Measurements from ENCODE around the gene SLC44A5. TPM values are rescaled to one million over a fixed set of nuclear protein-coding genes. Genes with fewer than 3 reads are reported as not detected.
"Not testable (repeated sequence)": the region's sequence is repeated elsewhere in the genome, so short reads cannot be mapped to it uniquely, and the experiment has no call there.

Gene SLC44A5
- total RNA-seq, 1 experiment from 2014 or later = 0.11 TPM

DNA sequence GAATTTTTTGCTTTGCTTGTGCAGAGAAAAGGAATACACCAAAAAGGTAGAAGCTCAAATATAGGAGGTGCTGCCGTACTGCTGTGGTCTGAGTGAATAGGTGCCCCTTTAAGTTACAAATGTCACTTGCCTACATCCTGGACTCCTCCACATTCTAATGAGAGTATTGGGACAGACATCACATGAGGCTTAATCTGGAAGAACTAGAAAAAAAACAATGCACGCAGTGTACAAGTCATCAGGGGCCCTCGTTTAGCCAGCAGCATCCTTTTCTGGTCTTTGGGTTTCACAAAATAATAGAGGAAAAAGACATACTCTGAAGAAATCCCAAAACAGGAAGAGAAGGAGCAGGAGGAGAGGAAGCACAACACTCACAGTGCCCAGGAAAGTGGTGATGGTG lies 89.3 kb downstream of the SLC44A5 start:
- DNase-seq (ENCODE audit: low read depth) = no peak

DNA sequence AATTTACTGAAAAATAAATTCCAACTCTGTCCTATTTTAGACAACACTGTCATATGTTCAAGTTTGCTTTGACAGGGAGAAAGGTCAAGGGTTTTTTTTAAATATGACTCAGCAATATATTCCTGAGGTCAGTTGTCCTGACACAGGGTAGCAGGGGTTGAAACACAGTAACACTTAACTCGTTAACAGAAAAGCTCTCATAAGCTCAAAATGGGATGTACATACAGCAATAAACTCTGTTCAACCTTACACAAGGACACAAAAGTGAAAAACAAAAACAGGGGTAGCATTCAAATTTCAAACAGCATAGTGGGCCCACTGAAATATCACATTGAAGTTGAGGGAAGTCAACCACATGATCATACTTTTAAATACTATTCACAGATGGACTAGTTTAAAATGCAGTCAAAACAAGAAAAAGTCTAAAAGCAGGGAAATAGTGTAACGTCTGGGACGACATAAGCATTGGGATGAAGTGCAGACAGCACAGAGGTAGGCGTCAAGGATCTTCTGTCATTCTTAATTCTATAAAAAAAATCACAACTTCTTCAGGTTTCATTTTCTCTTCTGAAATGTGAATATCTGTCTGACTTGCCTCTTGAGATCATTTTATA lies 89.9 kb downstream of the SLC44A5 start:
- no peak for DNase-seq (ENCODE audit: low read depth)

DNA sequence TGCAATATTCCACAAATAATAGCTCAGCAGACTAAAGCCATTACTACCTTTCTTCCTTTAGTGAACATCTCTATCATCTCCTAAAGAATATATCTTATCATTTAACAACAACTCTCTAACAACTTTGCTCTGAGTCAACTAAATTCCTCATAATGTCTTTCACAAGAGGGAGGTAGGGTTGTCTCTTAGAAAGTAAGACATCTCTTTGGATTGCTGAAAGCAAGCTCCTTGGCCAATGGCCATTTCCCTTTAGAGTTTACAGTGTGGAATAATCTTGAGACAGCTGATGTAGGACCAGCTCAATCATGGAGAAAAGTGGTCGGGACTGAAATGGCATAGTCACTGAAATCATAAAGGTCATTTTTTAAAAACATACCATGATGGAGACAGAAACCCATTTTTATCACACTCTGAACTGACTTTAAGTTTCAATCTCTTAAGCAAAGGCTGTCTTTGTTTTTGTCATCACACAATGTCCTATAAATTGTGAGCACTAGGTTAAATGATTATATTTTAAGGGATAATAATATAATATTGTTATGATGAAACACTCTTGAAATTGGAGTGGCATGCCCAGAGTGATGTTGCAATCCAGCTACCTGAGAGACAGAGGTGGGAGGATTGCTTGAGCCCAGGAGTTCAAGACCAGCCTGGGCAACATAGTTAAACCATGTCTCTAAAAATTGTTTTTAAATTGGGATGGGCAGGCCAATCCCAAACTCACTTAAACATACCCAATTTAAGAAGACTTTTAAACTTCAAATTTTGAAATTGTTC lies 91.1 kb downstream of the SLC44A5 start:
- no peak for DNase-seq (ENCODE audit: low read depth)

DNA sequence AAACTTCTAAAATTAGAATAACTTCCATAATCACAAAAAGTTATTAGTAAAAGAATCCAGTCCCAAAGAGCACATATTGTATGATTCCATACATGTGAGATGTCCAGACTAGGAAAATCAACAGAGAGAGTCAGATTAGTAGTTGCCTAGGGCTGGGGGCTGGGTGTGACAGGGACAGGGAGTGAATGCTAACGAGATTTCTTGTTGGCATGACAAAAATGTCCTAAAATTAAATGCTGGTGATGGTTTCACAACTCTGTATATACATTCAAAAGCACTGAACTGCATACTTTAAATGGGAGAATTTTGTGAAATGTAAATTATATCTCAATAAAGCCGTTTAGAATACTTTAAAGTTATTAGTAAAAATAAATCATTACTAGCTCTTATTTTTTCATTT lies 92.2 kb downstream of the SLC44A5 start:
- no peak for DNase-seq (ENCODE audit: low read depth)

DNA sequence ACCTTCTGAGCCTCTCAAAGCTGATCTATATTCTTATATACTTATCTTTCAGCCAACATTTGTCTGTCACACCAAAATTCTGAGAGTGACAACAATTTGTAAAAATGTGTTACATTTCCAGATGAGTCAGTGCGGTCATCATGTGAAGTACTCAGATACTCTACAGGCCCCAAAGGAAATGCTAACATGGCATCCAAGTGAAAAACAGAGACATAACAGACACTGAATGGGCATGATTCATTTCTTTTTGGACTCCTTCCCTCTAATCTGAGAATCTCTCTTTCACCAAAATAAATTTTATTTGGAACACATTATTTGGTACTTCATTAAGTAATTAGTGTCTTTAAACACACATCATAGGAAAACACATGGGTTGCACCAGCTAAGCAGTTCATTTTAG lies 96.6 kb downstream of the SLC44A5 start:
- DNase-seq (ENCODE audit: low read depth) = no peak

DNA sequence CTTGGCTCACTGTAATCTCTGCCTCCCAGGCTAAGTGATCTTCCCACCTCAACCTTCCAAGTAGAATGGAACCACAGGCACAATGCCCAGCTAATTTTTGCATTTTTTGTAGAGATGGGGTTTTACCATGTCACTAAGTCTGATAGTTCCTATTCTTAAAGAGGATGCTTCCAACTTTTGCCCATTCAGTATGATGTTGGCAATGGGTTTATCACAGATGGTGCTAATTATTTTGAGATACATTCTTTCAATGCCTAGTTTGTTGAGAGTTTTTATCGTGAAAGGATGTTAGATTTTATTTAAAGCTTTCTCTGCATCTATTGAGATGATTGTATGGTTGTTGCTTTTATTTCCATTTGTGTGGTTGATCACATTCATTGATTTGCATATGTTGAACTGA lies 103.9 kb downstream of the SLC44A5 start:
- no peak for DNase-seq (ENCODE audit: low read depth)

DNA sequence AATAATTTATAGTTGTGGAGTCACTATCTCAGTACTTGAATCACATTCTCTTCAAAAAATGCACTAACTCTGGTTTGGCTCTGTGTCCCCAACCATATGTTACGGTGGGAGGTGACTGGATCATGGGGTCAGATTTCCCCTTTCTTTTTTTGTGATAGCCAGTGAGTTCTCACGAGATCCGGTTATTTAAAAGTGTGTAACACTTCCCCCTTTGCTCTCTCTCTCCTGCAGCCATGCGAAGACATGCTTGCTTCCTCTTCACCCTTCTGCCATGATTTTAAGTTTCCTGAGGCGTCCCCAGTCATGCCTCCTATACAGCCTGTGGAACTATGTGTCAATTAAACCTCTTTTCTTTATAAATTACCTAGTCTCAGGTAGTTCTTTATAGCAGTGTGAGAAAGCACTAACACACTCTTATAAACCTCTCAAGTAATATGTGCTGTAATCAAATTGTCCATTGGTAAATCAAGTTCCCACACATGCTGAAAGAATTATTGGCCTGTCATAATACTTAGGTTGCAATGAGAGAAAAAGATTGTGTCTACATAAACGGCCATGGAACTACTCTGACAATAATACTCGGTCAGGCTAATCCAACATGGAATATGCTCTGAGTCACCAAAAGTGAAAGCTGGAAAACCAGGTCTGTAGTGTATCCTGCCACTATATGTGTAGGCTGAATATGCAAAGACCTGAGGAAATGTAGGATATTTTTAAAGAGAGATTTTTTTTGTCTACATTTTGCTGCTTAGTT lies 107.5 kb downstream of the SLC44A5 start:
- no peak for DNase-seq (ENCODE audit: low read depth)

GRCh38 chr1:75502776-75503175 lies 108.1 kb downstream of the SLC44A5 start:
- DNase-seq (ENCODE audit: low read depth) = no peak

GRCh38 chr1:75501577-75502295 lies 109.2 kb downstream of the SLC44A5 start:
- no peak for DNase-seq (ENCODE audit: low read depth)

- no peak for DNase-seq (ENCODE audit: low read depth)
Measured at GRCh38 chr1:75492011-75492410, 118.9 kb downstream of the SLC44A5 start.

- no peak for DNase-seq (ENCODE audit: low read depth)
Measured at GRCh38 chr1:75487399-75487798, 123.5 kb downstream of the SLC44A5 start.

DNA sequence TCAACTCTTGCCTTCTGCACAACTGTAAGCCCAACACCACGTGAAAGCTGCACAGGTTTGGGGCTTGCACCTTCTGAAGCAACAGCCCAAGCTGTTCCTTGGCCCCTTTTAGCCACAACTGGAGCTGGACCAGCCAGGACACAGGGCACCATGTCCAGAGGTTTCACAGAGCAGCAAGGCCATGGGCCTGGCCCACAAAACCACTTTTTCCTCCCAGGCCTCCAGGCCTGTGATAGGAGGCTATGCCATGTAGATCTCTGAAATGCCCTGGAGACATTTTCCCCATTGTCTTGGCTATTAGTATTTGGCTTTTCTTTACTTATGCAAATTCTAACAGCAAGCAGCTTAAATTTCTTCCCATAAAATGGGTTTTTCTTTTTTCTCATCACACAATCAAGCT lies 126.1 kb downstream of the SLC44A5 start:
- DNase-seq (ENCODE audit: low read depth) = no peak

DNA sequence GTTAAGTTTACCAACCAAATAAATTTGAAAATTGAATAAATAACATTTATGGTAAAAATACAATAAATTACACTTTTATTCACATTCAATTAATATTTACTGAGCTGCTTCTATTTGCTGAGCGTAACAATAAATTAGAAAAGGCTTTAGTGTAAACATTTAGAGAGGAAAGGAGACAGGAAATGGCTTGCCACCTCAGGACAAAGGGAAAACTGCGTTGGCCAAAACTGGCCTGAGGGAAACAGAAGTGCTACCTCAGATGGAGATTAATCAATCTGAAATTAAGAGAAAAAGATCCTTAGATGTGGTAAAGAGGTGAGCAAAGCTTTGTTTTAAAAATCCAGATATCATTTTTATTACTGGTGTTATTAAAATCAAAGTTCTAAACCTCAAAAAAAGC lies 128.0 kb downstream of the SLC44A5 start:
- no peak for DNase-seq (ENCODE audit: low read depth)

GRCh38 chr1:75476486-75476885 lies 134.4 kb downstream of the SLC44A5 start:
- not testable (repeated sequence) for DNase-seq (ENCODE audit: low read depth)

DNA sequence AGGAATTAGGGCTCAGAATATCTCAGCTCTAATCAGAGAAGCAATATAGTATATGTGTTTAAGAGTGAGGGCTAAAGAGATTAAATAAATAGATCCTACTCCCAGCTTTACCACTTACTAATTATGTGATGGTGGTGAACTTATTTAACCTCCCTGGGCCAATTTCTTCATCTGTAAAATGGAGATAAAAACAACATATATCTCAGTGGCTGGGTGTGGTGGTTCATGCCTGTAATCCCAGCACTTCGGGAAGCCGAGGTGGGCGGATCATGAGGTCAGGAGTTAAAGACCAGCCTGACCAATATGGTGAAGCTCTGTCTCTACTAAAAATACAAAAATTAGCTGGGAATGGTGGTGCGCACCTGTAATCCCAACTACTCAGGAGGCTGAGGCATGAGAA lies 135.2 kb downstream of the SLC44A5 start:
- no peak for DNase-seq (ENCODE audit: low read depth)

DNA sequence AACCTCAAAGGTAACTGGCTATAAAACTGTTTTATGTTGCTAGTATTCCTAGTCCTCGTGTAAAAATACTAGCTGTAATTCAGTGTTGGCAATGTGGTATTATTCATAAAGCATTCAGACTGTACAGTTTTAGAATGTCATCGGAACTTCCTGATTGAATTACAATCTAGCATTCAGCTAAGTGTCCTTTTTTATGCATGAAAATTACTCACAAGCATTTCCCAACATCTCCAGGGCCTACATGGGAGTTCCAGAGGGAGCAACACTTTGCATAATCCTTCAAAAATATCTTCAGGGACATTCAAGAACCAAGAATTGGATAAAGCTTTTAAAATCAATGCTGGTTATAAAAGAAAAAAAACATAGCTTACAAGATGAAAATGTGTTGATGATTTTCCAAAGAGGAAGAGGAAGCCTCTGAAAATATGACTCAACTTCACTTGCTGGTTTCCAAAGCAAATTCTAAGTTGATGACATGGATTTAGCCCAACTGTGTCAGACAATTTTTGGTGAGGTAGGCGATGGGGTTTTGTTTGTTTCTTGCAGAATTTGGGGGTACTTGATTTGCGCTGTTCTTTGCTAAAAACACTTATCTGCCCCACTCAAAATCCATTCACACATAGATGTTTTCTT lies 137.8 kb downstream of the SLC44A5 start:
- no peak for DNase-seq (ENCODE audit: low read depth)

DNA sequence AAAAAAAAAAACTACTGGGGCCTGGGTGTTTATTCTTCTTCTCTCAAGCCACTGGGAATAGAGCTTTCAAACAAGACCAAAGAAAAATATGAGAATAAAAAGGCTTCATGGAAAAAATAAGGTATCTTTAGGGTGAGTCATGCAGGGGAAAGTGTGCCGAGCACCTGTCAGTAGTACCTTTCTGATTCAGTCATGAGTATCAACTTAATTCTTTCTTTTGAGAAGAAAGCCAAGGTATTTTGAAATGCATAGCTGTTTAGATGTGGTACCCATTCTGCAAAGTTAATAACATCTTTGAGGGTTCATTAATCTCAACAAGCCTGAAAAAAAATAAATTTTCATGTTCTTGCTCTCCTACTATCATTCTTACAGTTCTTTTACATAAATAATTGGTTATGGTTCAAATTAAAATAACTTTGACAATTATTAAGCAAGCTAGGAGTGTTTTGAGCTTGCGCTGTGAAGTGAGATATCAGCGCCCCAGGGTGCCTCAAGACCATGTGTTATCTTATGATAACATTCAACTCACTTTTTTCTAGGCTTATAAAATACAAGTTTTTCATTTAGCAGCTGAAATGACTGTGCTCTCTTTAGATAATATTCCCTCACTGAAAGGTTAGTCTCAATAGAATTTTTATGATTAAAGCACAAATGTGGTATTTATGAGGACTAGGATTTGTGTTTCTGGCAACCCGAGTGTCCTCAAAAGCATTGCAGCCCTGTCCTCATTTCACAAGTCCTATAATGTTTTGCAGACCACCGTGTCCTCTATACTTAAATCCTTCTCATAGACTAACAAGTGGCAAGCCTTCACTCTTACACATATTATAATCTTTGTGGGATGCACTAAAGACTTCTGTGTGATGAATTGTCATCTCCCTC lies 138.6 kb downstream of the SLC44A5 start:
- no peak for DNase-seq (ENCODE audit: low read depth)

DNA sequence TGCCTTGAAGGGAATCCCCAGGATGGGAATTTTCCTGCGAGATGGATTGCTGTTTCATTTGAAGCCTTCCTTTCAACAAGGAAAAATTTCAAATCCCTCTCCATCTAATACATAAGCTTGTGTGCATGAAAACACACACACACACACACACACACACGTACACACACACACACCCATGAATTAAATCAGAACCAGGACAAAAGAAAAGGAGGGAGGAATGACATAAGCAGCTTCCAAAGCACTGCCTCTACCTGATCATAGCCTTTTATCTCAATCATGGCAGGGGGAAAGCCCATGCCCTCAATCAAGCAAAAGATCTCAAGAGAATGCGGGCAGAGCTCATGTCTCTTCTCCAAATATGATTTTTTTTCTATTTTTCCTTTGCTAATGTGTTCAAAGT lies 139.7 kb downstream of the SLC44A5 start:
- no peak for DNase-seq (ENCODE audit: low read depth)

- no peak for DNase-seq (ENCODE audit: low read depth)
Measured at GRCh38 chr1:75470448-75470847, 140.5 kb downstream of the SLC44A5 start.

DNA sequence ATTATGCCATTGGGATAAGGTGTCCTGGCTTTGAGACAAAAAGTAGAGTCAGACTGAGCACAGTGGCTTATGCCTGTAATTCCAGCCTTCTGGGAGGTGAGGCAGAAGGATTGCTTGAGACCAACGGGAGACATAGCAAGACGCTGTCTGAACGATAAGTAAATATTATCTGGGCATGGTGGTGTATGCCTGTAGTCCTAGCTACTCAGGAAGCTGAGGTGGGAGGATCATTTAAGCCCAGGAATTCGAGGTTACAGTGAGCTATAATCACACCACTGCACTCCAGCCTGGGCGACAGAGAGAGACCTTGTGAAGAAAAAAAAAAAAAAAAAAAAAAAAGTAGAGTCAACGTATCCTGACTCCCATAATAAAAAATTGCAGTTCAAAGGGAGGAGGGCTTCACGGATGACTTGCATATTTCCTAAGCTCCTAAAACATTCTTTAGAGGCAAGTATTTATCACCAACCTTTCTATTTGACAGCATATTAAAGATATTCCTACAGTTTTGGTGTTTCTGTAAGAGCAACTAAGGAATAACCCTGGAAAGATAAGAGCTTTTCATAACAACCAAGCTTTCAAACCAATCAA lies 141.2 kb downstream of the SLC44A5 start:
- DNase-seq (ENCODE audit: low read depth) = no peak

Data from LHCN-M2 (cell line).